ENCODE measurements around the gene BRF1.

Gene BRF1

DNA sequence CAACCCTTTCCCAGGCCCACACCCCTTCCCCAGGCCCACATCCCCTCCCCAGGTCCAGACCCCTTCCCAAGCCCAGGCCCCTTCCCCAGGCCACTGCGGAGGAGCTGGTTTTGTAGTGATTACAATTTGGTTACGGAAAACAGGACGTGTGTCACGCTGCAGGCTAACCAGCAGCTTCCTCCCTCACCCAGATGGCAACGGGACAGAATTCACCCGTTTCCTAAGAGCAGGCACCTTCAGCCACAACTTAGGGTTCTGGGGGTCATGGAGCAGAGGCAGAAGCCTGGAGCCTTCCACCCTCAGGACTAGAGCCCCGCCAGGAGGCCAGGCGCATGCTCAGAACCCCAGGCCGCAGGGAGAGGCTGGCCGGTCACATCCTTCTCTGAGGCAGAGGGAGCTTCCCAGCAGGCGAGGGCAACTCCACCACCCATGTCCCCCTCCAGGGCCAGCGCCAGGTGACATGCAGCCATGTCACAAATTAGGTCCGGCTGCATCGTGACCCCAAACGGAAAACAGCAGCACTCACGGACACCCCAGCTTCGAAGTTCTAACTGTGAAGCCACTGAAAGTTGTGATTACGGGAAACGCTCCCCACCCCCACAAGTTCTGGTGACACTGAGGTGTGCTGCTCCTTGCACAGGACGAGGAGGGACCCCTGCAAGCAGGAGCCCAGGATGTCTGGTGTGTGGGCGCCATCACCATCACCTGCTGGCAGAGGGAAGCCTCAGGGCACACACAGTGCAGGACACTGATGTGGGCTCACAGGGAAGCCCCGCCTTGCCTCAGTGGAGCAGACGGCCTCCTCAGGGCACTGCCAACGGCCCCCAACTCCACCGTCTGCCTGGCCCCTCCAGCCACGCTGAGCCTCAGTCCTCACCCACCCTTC is 7.7 kb downstream of the BRF1 start:
- in situ Hi-C loops (cut with HindIII; ENCODE audit: low sequenced_read_pairs), result loop anchor here (25.0 kb wide), 1 partner anchor 106 kb away; the partner anchor contains the start of gene NUDT14

- in situ Hi-C loops (cut with HindIII; ENCODE audit: low sequenced_read_pairs), result loop anchor here (25.0 kb wide), 1 partner anchor 103 kb away; the partner anchor contains the start of gene NUDT14
These were observed 10.0 kb downstream of the BRF1 start for GRCh38 chr14:105290621-105291346.

- in situ Hi-C loops (cut with HindIII; ENCODE audit: low sequenced_read_pairs), result loop anchor here (25.0 kb wide), 1 partner anchor 102 kb away; the partner anchor contains the start of gene NUDT14
These were observed 11.9 kb downstream of the BRF1 start for GRCh38 chr14:105288936-105289335.

- in situ Hi-C loops (cut with HindIII; ENCODE audit: low sequenced_read_pairs), result loop anchor here (25.0 kb wide), 1 partner anchor 100 kb away; the partner anchor contains the start of gene NUDT14
These were observed 13.3 kb downstream of the BRF1 start for GRCh38 chr14:105287249-105288102.

DNA sequence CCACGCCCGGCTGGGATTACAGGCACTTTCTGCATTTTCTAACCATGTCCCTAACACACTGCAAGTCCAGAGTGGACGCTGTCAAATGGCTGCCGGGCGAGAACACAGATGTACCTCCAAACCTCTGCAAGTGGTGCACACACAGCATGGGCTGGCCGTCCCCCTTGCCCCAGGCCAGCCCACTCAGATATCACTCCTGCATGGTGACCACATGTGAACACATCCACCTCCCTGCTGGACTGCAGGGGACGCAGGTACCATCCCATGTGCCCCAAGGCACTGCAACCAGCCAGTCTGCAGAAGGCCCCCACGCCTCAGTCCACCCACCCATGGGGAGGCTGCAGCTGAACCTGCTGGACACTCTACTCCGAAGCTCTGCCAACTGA is 14.0 kb downstream of the BRF1 start:
- in situ Hi-C loops (cut with HindIII; ENCODE audit: low sequenced_read_pairs), result loop anchor here (25.0 kb wide), 1 partner anchor 99 kb away; the partner anchor contains the start of gene NUDT14

GRCh38 chr14:105285174-105285573 is 15.6 kb downstream of the BRF1 start:
- in situ Hi-C loops (cut with HindIII; ENCODE audit: low sequenced_read_pairs), result loop anchor here (25.0 kb wide), 1 partner anchor 98 kb away; the partner anchor contains the start of gene NUDT14

- in situ Hi-C loops (cut with HindIII; ENCODE audit: low sequenced_read_pairs), result loop anchor here (25.0 kb wide), 1 partner anchor 97 kb away; the partner anchor contains the start of gene NUDT14
These were observed 16.9 kb downstream of the BRF1 start for GRCh38 chr14:105283899-105284298.

DNA sequence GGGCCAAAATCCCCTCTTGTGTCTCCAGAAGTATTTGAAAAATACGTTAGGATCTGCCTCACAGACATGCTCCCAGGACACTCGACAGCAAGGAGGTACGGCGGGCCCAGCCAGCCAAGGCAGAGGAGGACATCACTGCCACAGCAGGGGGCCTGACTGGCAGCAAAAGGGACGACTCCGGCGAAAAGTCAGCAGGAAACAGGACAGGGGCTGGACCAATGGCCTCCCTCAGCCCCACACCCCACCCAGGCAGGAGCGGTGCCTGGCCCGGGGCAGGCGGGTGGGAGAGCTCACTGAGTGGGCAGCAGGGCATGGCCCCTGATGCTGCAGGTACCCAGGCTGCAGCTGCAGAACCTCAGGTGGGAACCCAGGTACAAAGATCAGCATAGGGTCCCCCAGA is 17.8 kb downstream of the BRF1 start:
- in situ Hi-C loops (cut with HindIII; ENCODE audit: low sequenced_read_pairs), result loop anchor here (25.0 kb wide), 1 partner anchor 96 kb away; the partner anchor contains the start of gene NUDT14

DNA sequence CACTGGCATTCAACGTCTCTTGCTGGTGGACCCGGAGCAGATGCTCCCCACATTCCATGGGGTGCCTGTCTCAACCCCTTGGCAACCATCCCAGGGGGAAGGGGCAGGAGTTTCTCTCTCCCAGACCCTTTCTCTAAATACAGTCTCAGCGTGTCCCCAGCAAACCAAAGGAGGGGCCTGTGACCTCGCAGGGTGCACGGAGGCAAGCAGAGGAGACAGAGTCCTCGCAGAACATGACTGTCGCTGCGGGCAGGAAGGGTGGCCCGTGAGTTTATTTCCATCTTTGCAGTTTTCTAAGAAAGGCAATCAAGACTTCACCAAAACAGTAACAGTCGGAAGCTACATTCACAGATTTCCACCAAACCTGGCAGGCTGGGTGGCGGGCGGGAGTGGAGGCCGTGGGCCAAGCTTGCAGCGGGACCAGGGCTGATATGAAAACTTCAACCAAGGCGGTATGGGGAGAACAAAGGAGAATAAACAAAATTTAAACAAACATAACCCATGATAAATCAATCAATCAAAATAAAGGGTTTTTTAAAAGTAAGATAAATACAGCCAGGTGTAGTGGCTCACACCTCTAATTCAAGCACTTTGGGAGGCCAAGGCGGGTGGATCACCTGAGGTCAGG is 18.6 kb downstream of the BRF1 start:
- in situ Hi-C loops (cut with HindIII; ENCODE audit: low sequenced_read_pairs), result loop anchor here (25.0 kb wide), 1 partner anchor 95 kb away; the partner anchor contains the start of gene NUDT14

- in situ Hi-C loops (cut with HindIII; ENCODE audit: low sequenced_read_pairs), result loop anchor here (25.0 kb wide), 1 partner anchor 94 kb away; the partner anchor contains the start of gene NUDT14
These were observed 19.3 kb downstream of the BRF1 start for GRCh38 chr14:105281371-105282097.

- in situ Hi-C loops (cut with HindIII; ENCODE audit: low sequenced_read_pairs), result loop anchor here (25.0 kb wide), 1 partner anchor 93 kb away; the partner anchor contains the start of gene NUDT14
These were observed 20.3 kb downstream of the BRF1 start for GRCh38 chr14:105280525-105280924.

GRCh38 chr14:105279642-105280361 is 21.0 kb downstream of the BRF1 start:
- in situ Hi-C loops (cut with HindIII; ENCODE audit: low sequenced_read_pairs), result loop anchor here (5.0 to 25.0 kb wide), 2 partner anchors 77 to 93 kb away; partner anchors contain the start of gene NUDT14

DNA sequence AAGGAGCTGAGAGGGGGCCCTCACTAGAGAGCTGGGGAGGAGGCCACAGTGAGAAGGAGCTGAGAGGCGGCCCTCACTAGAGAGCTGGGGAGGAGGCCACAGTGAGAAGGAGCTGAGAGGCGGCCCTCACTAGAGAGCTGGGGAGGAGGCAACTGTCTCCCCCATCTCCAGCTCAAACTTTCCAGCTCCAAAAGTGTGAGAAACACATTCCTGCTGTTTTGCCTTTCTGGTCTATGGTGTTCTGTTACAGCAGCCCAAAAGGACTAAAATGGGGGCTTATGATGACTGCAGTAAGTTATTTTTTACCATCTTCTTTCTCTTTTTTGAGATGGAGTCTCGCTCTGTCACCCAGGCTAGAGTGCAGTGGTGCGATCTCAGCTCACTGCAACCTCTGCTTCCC is 23.4 kb downstream of the BRF1 start:
- in situ Hi-C loops (cut with HindIII; ENCODE audit: low sequenced_read_pairs), result loop anchor here (5.0 to 25.0 kb wide), 2 partner anchors 80 to 90 kb away; partner anchors contain the start of gene NUDT14

GRCh38 chr14:105275267-105275946 is 25.4 kb downstream of the BRF1 start:
- in situ Hi-C loops (cut with HindIII; ENCODE audit: low sequenced_read_pairs), result loop anchor here (5.0 to 25.0 kb wide), 2 partner anchors 82 to 88 kb away; partner anchors contain the start of gene NUDT14

DNA sequence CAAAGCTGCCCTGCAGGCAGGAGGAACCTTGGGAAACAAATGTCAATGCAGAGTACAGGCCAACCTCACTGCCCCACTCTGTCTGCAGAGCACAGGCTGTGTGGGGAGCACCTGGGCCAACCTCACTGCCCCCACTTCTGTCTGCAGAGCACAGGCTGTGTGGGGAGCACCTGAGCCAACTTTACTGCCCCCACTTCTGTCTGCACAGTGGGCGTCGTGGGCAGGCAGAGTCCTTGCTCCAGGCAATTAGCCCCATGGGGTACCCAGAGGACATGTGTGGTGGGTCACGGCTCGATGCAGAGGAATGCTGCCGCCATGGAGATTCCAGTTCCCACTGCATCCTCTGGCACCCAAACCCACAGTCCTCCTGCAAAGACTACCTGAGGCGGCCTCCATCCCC is 26.2 kb downstream of the BRF1 start:
- in situ Hi-C loops (cut with HindIII; ENCODE audit: low sequenced_read_pairs), result loop anchor here (5.0 to 25.0 kb wide), 2 partner anchors 83 to 87 kb away; partner anchors contain the start of gene NUDT14

DNA sequence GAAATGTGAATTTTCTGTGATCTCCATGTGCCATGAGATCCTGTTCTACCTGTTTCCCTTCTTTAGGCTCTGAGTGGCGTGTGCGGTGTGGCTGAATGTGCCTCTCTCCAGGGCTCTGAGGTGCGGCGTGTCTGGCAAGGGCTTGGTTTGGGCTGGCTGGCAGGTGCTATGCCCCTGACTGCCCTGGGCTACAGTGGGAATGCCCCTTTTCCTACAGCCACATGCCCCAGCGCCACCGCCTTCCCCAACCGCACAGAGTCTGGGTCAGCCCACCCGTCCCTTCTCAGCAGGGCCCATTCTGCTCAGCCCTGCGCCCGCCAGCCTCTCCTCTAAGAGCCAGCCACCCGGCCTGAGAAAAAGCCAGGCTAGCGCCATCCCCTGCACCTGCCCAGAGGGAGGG is 27.7 kb downstream of the BRF1 start:
- in situ Hi-C loops (cut with HindIII; ENCODE audit: low sequenced_read_pairs), result no loop called here

DNA sequence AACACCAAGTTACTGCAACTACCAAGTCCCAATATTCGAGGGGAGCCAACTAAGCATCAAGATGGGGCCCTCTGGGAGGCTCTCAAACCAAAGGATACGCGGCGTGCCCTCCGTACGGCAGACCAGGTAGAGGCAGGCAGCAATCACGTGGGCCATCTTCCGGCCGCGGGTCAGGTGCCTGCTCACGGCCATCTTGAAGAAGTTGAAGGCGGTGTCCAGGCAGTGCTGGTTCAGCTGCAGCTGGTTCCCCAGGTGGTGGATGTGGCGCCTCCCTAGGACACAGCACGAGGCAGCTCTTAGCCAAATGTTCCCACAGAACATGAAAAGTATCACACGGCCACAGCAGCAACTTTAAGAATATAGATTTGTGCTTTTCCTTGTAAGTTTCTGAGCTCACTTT is 28.2 kb downstream of the BRF1 start:
- in situ Hi-C loops (cut with HindIII; ENCODE audit: low sequenced_read_pairs), result no loop called here
